ENCODE measurements around the gene IKZF2.

Gene IKZF2

GRCh38 chr2:213017404-213017803, 134.0 kb downstream of the IKZF2 start:
- H3K9me3 ChIP-seq (replicated peaks; ENCODE audit: insufficient read depth, low read length) = no peaks in the 10 kb centered on the region
- H3F3A ChIP-seq (ENCODE audit: insufficient read depth, low read length) = no peaks in the 10 kb centered on the region
- DNase-seq = no peak
- H3K4me3 ChIP-seq (ENCODE audit: low read length) = no peak overlapping the region
- H4K20me1 ChIP-seq (ENCODE audit: insufficient read depth, low read length) = no peaks in the 10 kb centered on the region
- no peak overlapping the region for H3K4me2 ChIP-seq (ENCODE audit: low read depth, low read length)
- H3K9me2 ChIP-seq (replicated peaks; ENCODE audit: insufficient read depth, low read length) = no peaks in the 10 kb centered on the region
- TF ChIP-seq, protein P1, sequence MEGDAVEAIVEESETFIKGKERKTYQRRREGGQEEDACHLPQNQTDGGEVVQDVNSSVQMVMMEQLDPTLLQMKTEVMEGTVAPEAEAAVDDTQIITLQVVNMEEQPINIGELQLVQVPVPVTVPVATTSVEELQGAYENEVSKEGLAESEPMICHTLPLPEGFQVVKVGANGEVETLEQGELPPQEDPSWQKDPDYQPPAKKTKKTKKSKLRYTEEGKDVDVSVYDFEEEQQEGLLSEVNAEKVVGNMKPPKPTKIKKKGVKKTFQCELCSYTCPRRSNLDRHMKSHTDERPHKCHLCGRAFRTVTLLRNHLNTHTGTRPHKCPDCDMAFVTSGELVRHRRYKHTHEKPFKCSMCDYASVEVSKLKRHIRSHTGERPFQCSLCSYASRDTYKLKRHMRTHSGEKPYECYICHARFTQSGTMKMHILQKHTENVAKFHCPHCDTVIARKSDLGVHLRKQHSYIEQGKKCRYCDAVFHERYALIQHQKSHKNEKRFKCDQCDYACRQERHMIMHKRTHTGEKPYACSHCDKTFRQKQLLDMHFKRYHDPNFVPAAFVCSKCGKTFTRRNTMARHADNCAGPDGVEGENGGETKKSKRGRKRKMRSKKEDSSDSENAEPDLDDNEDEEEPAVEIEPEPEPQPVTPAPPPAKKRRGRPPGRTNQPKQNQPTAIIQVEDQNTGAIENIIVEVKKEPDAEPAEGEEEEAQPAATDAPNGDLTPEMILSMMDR (IDR thresholded peaks at IDR 0.05; ENCODE audit: low read length) = no peak
- TF ChIP-seq EZH2 (optimal IDR thresholded peaks at IDR 0.05; ENCODE audit: low read depth, low read length) = no peak
- no peaks in the 10 kb centered on the region for H3K79me2 ChIP-seq (ENCODE audit: low read length)
- H2AFZ ChIP-seq (ENCODE audit: low read length) = no peak overlapping the region
- no peak overlapping the region for H3K27ac ChIP-seq (ENCODE audit: low read length)
- no peaks in the 10 kb centered on the region for H3K4me1 ChIP-seq (ENCODE audit: low read length)
- H3K36me3 ChIP-seq (replicated peaks; ENCODE audit: insufficient read depth, low read length) = no peaks in the 10 kb centered on the region
- H3K9ac ChIP-seq (ENCODE audit: low read length) = no peak overlapping the region
- no peaks in the 10 kb centered on the region for H3K27me3 ChIP-seq (replicated peaks; ENCODE audit: insufficient read depth, low read length)

- Histone ChIP-seq H3K79me2 (ENCODE audit: low read length) (no peaks in the 10 kb centered on the region), H3K9me2 (replicated peaks; ENCODE audit: insufficient read depth, low read length) (no peaks in the 10 kb centered on the region), H4K20me1 (ENCODE audit: insufficient read depth, low read length) (no peaks in the 10 kb centered on the region), H3K9ac (ENCODE audit: low read length) (no peak overlapping the region), H3K4me3 (ENCODE audit: low read length) (no peak overlapping the region), H3K36me3 (replicated peaks; ENCODE audit: insufficient read depth, low read length) (no peaks in the 10 kb centered on the region), H3F3A (ENCODE audit: insufficient read depth, low read length) (no peaks in the 10 kb centered on the region), H3K9me3 (replicated peaks; ENCODE audit: insufficient read depth, low read length) (no peaks in the 10 kb centered on the region), H3K4me1 (ENCODE audit: low read length) (no peaks in the 10 kb centered on the region), H2AFZ (ENCODE audit: low read length) (no peak overlapping the region), H3K4me2 (ENCODE audit: low read depth, low read length) (no peak overlapping the region), H3K27me3 (replicated peaks; ENCODE audit: insufficient read depth, low read length) (no peaks in the 10 kb centered on the region), H3K27ac (ENCODE audit: low read length) (no peak overlapping the region)
- DNase-seq = no peak
- TF ChIP-seq EZH2phosphoT487 (IDR thresholded peaks at IDR 0.05; ENCODE audit: low read length) (no peak), EZH2 (optimal IDR thresholded peaks at IDR 0.05; ENCODE audit: low read depth, low read length) (no peak)
- TF ChIP-seq, protein P1 (IDR thresholded peaks at IDR 0.05; ENCODE audit: low read length) = no peak
Observed at GRCh38 chr2:213016984-213017351, 134.4 kb downstream of the IKZF2 start.

GRCh38 chr2:213016166-213016983, 135.0 kb downstream of the IKZF2 start:
- H3K9me3 ChIP-seq (replicated peaks; ENCODE audit: insufficient read depth, low read length) = no peaks in the 10 kb centered on the region
- no peaks in the 10 kb centered on the region for H3K36me3 ChIP-seq (replicated peaks; ENCODE audit: insufficient read depth, low read length)
- H3F3A ChIP-seq (ENCODE audit: insufficient read depth, low read length) = no peaks in the 10 kb centered on the region
- no peaks in the 10 kb centered on the region for H3K79me2 ChIP-seq (ENCODE audit: low read length)
- no peak overlapping the region for H3K4me2 ChIP-seq (ENCODE audit: low read depth, low read length)
- H2AFZ ChIP-seq (ENCODE audit: low read length) = no peak overlapping the region
- TF ChIP-seq EZH2 (optimal IDR thresholded peaks at IDR 0.05; ENCODE audit: low read depth, low read length) (no peak), EZH2phosphoT487 (IDR thresholded peaks at IDR 0.05; ENCODE audit: low read length) (no peak)
- TF ChIP-seq, protein P1 (IDR thresholded peaks at IDR 0.05; ENCODE audit: low read length) = no peak
- no peaks in the 10 kb centered on the region for H3K9me2 ChIP-seq (replicated peaks; ENCODE audit: insufficient read depth, low read length)
- H3K9ac ChIP-seq (ENCODE audit: low read length) = no peak overlapping the region
- DNase-seq = no peak
- H3K4me1 ChIP-seq (ENCODE audit: low read length) = no peaks in the 10 kb centered on the region
- no peaks in the 10 kb centered on the region for H3K27me3 ChIP-seq (replicated peaks; ENCODE audit: insufficient read depth, low read length)
- no peak overlapping the region for H3K27ac ChIP-seq (ENCODE audit: low read length)
- H4K20me1 ChIP-seq (ENCODE audit: insufficient read depth, low read length) = no peaks in the 10 kb centered on the region
- H3K4me3 ChIP-seq (ENCODE audit: low read length) = no peak overlapping the region

Measured in MM.1S (cell line).